H1 (cell line): ENCODE measurements around the gene PLEKHG3. TPM values are rescaled to one million over a fixed set of nuclear protein-coding genes. Genes with fewer than 3 reads are reported as not detected.

Source experiments
- BCL11A ChIP-seq, 2 experiments: IDR thresholded peaks; one replicate each; pipeline ENCODE4 v1.6.1; 2011; ENCODE audit warnings: low read depth in 2 of 2, low read length in 2 of 2, mild to moderate bottlenecking in 2 of 2
- CHD7 ChIP-seq: fragments of 300-600 bp; sonication (generic); IDR thresholded peaks from 2 replicates; pipeline ENCODE4 v1.7.1; 2012; ENCODE audit warnings: low read length, moderate library complexity, mild to moderate bottlenecking, inconsistent platforms; ENCODE audit not compliant: insufficient replicate concordance
- GABPA ChIP-seq: IDR thresholded peaks from 2 replicates; pipeline ENCODE4 v1.6.1; 2011; ENCODE audit warnings: mild to moderate bottlenecking, low read length, moderate library complexity, borderline replicate concordance; ENCODE audit not compliant: insufficient read depth
- GTF2F1 ChIP-seq: IDR thresholded peaks from 2 replicates; pipeline ENCODE4 v1.6.1; 2012; ENCODE audit warnings: low read depth, low read length, improper control_type of control experiment, borderline replicate concordance
- RAD21 ChIP-seq, 2 experiments: IDR thresholded peaks in 1 of 2; conservative IDR thresholded peaks in 1 of 2; 2 replicates each; pipeline ENCODE4 v1.6.1; 2011; ENCODE audit warnings: low read depth in 2 of 2, low read length in 2 of 2, improper control_type of control experiment in 1 of 2, inconsistent platforms in 1 of 2, mild to moderate bottlenecking in 1 of 2, moderate library complexity in 1 of 2
- SP1 ChIP-seq: IDR thresholded peaks from 2 replicates; pipeline ENCODE4 v1.6.1; 2011; ENCODE audit warnings: low read depth, low read length
- TAF7 ChIP-seq: optimal IDR thresholded peaks from 2 replicates; pipeline ENCODE3; 2011; ENCODE audit warnings: low read depth, mild to moderate bottlenecking, inconsistent platforms, low read length, moderate library complexity, borderline replicate concordance
- YY1 ChIP-seq: IDR thresholded peaks from 2 replicates; pipeline ENCODE4 v1.6.1; 2011; ENCODE audit warnings: low read depth, mild to moderate bottlenecking, low read length
- polyA plus RNA-seq, 7 experiments: library from polyadenylated mRNA; depleted of rRNA in 3 of 7; stranded (reverse) in 5 of 7; unstranded in 2 of 7; fragments of >200 nt in 5 of 7; fragments of 200-250 nt in 2 of 7; gene quantifications; 1 replicate in 5 of 7; 2 replicates in 1 of 7; 4 replicates in 1 of 7; pipeline versions ENCODE4 v1.2.1 to v1.2.3, GENCODE V29; 2011 to 2013; ENCODE audit warnings: missing spikeins in 2 of 7, mixed read lengths in 2 of 7
- total RNA-seq: library from RNA; stranded (reverse); fragmentation: NEBNext Ultra II Directional; extraction: Animal tissue kit (Norgen Biotek cat#: 25700); gene quantifications from 2 replicates; pipeline ENCODE4 v1.2.1, GENCODE V29; 2021

PLEKHG3 gene
- total and polyA plus RNA-seq, 2 of the 8 experiments (the other 6 are each of a cell fraction or from before 2014, with no cell fraction given) = 43.4 to 90.6 TPM

GRCh38 chr14:64686282-64686615 lies 18.0 kb upstream of the PLEKHG3 start (continued):
- TF ChIP-seq CHD7 = no peak
- TF ChIP-seq SP1 = no peak
- TF ChIP-seq YY1 = no peak
- no peak for TF ChIP-seq GTF2F1
- TF ChIP-seq RAD21 (IDR thresholded peaks at IDR 0.05 in 1 of 2, conservative IDR thresholded peaks at IDR 0.05 in 1 of 2; ENCODE audit: low read depth in 2 of 2, low read length in 2 of 2) = no peak
- TF ChIP-seq TAF7 = no peak
- TF ChIP-seq GABPA = no peak
- TF ChIP-seq BCL11A (IDR thresholded peaks at IDR 0.05; ENCODE audit: low read depth in 2 of 2, low read length in 2 of 2) = no peak
